ENCODE measurements around the gene FUNDC2.
"Not testable (repeated sequence)": the region's sequence is repeated elsewhere in the genome, so short reads cannot be mapped to it uniquely, and the experiment has no call there.

FUNDC2 gene, protein sequence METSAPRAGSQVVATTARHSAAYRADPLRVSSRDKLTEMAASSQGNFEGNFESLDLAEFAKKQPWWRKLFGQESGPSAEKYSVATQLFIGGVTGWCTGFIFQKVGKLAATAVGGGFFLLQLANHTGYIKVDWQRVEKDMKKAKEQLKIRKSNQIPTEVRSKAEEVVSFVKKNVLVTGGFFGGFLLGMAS

DNA sequence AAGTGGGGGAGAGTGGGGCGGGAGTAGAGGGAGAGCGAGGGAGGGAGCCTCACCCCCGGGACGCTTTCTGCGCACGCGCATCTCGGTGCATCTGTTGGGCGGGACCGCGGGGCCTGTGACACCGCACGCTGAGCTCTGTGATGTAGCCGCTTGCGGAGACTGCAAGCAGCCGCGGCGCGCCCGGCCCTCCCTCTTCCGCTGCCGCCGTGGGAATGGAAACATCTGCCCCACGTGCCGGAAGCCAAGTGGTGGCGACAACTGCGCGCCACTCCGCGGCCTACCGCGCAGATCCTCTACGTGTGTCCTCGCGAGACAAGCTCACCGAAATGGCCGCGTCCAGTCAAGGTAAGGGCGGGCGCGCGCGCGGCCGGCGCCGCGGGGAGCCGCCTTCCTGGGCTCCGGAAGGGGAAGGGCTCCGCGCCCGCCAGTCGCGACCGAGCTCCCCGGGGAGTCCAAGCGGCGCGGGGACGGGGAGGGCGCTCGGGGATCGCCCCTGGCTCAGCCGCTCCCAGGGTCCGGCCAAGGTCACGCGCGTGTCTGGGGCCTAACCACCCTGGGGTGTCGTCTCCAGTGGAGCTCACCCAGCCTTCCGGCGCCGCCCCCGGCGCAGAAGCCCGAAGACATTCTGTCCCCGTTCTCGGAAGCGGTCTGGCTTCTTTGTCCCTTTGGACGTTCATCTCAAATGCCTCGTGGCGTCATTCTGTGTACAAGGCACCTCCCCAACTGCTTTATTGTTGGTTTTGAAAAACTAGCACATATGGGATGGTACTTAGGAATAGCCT lies at the start of gene FUNDC2:
FUNDC2 (plus strand) TSS at position 118 of the 782 bp plus-strand sequence; CDS start at position 213, 95 bp downstream.
- peak; percentile 97 for DNase-seq

GRCh38 chrX:154979629-154980028 lies 47.0 kb upstream of the FUNDC2 start:
- no peak for DNase-seq

GRCh38 chrX:154980330-154981115 lies 46.1 kb upstream of the FUNDC2 start:
- DNase-seq = peak; percentile 77 to 85

DNA sequence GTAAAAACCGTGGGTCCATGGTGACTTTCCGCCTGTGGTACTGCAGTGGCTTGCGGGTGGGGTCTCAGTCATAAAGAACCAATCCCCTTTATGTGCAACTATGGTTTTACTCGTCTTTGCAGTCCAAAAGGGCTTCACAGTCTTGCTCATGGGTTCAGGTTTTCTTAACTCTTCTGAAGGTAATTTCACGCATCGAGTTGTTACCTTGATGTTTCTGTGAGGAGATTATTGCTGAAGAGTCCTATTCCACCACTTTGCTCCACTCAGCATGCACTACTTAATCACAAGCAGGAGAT lies 45.6 kb upstream of the FUNDC2 start:
- no peak for DNase-seq

GRCh38 chrX:154986826-154987575 lies 39.6 kb upstream of the FUNDC2 start:
- peak in 1 of 2 donors; percentile 7 for DNase-seq

- DNase-seq = no peak
Measured at GRCh38 chrX:154987940-154988339, 38.7 kb upstream of the FUNDC2 start.

- DNase-seq = no peak
Measured at GRCh38 chrX:154988719-154989118, 37.9 kb upstream of the FUNDC2 start.

DNA sequence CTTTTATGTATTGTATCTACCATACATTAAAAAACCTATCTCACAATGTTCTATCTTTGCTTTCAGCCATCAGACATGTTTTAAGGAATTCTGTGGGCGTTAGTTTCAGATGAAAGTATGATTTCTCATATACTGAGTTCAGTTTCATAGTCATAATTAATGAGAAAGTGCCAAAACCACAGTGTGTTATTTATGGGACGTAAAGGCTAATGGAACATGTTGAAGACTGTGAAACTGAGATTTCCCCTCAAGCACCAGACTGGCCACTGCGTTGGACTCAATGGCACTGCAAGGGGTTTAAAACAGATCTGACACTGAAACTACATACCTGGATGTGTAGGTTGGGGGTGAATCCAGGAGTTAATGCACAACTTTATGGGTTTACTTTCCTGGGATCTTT lies 36.1 kb upstream of the FUNDC2 start:
- DNase-seq = no peak

DNA sequence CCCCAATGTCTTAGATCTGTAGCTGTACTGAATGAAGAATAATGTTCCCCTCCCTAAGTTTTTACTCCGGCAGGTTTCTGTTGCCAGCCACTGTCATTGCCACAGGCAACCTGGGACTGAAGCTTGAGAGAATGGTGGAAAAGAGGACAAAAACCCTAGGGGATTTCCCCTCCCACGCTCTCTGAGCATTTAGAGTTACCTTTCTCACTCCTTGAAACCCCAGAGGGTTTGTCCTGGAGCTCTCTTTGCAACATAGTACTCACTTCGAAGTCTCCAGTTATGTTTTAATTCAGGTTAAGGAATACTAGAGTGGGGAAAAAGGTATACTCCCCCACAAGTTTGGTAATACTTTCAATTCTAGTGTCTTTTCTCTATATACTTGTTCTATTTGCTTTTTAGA lies 35.6 kb upstream of the FUNDC2 start:
- DNase-seq = no peak

DNA sequence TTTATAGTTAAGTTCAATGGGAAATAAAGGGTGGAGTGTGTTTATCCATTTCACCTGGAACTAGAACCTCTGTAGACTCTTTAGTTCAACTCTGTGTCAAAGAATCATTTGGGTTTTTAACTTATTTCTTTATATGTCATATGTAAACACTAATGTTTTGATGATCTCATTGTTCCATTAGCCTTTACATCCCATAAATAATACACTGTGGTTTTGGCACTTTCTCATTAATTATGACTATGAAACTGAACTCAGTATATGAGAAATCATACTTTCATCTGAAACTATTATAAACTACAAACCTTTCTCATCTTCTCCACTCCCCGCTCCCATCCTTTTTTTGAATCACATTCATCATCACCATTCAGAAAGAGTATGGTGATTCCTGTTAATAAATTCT lies 35.2 kb upstream of the FUNDC2 start:
- DNase-seq = no peak

GRCh38 chrX:154998204-154998880 lies 28.3 kb upstream of the FUNDC2 start:
- DNase-seq = no peak

DNA sequence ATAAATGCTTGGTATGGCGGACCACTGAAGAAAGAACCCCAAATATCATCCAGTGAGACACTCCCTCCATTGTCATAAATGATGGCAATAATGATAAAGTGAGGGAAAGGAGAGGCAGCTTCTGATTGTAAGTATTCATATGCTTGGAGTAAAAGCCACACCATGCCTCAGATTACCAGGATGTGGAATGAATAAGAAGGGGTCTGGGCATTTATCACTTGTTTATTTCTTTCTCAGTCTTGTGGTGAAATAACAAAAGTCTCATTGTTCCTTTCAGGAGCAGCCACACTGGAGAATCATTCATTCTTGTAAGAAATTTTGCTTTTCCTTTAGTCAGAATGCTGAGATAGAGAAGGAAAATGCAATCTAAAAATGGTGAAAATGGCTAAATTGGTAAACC lies 25.8 kb upstream of the FUNDC2 start:
- no peak for DNase-seq

DNA sequence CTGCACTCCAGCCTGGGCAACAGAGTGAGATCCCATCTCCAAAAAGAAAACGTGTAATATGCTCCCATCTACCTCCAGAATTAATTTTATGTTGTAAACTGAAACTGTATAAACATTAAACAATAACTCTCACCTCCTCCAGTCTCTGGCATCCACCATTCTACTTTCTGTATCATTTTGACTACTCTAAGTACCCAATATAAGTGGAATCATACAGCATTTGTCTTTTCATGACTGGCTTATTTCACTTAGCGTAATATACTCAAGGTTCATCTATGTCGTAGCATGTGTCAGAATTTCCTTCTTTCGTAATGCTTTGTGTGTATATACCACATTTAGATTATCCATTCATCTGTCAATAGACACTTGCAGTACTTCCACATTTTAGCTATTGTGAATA lies 24.8 kb upstream of the FUNDC2 start:
- DNase-seq = no peak

DNA sequence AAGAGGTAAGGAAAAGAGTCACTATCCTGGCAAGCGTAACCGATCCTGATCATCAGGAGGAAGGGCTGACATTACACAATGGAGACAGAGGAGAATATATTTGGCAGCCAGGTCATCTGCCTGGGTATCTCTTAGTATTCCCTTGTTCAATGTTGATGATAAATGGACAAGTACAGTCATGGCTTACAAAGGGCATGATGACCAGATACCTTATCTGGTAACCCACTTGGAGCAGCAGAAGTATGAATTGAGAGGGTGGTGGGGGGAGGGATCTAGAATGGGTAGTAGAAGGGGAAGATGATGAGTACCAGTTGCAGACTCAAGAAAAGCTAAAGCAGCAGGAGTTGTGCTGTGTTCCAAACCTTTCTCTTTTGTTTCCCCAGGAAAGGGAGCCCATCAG lies 21.5 kb upstream of the FUNDC2 start:
- DNase-seq = no peak

GRCh38 chrX:155006379-155006778 lies 20.3 kb upstream of the FUNDC2 start:
- DNase-seq = not testable (repeated sequence)

DNA sequence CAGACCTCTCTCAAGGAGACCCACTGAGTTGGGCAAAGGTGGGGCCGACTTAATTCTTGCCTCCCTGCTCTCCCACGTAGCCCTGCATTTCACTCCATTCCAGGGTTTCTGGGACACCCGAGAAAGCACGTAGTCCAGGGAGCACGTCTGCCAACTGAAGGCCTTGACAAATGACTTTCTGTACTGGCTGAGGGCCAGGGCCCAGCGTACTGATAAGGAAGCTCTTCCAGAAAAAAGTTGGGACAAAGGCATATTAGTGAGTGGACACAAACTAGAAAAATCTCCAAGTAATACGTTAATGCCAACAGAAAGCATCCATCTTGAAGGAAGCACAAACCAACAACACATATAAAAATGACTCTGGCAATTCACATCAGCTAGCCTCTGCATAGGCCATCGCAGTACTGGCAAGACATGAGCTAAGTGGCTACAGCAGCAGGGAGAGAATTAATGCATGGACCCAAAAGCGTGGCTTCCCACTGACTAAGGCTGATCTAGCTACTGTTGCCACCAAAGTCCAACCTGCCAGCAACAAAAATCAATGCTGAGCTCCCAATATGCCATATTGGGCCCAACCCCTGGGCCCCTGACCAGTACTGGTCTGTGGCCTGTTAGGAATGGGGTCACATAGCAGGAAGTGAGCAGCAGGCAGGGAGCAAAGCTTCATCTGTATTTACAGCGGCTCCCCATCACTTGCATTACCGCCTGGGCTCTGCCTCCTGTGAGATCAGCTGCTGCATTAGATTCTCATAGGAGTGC lies 19.6 kb upstream of the FUNDC2 start:
- not testable (repeated sequence) for DNase-seq

DNA sequence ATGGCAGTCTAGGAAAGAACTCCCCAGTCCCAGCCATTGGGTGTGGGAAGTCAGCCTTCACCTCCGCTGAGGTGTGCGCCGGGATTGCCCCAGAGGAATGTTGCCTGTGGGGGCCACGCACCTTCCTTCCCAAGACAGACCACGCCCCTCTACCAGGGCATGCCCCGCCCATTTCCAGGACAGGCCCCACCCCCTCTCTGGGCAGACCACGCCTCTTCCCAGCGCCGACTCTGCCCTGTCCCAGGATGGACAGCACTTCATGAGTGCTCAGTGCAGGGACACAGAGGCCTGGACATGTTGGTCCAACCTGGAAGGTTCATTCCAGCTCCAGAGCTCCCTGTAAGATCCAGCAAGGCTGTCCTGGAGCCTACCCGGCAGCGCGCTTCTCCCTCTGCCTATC lies 18.1 kb upstream of the FUNDC2 start:
- not testable (repeated sequence) for DNase-seq

- no peak for DNase-seq
Measured at GRCh38 chrX:155009994-155010472, 16.6 kb upstream of the FUNDC2 start.

- DNase-seq = no peak
Measured at GRCh38 chrX:155020591-155020990, 6.1 kb upstream of the FUNDC2 start.

GRCh38 chrX:155022585-155022984 lies 4.1 kb upstream of the FUNDC2 start, which contains the start of gene F8:
Gene F8 (minus strand): TSS chrX:155022723. CDS start chrX:155022552, 171 bp downstream.
- no peak for DNase-seq
